H9 (cell line): ENCODE results near the gene EFS. TPM values are rescaled to one million over a fixed set of nuclear protein-coding genes. Genes with fewer than 3 reads are reported as not detected.

Experiments used
- DNase-seq: peaks from one replicate; pipeline ENCODE4 v3.0.0-alpha.2; 2017
- H2AFZ ChIP-seq: one replicate; pipeline ENCODE4 v1.6.1; 2013; ENCODE audit warnings: mild to moderate bottlenecking, low read length, control low read depth, moderate library complexity
- H2AK5ac ChIP-seq: 2 replicates; pipeline ENCODE4 v1.6.1; 2013; ENCODE audit warnings: low read length, control low read depth, mixed read lengths; ENCODE audit not compliant: insufficient read length
- H2BK120ac ChIP-seq: one replicate; pipeline ENCODE4 v1.6.1; 2013; ENCODE audit warnings: low read depth, mild to moderate bottlenecking, low read length, control low read depth, inconsistent platforms; ENCODE audit not compliant: poor library complexity, severe bottlenecking
- H2BK12ac ChIP-seq: 2 replicates; pipeline ENCODE4 v1.6.1; 2013; ENCODE audit warnings: low read length, control low read depth, mixed read lengths, low read depth; ENCODE audit not compliant: insufficient read length
- H2BK15ac ChIP-seq: 2 replicates; pipeline ENCODE4 v1.6.1; 2013; ENCODE audit warnings: low read depth, low read length, control low read depth
- H2BK20ac ChIP-seq: one replicate; pipeline ENCODE4 v1.6.1; 2013; ENCODE audit warnings: low read depth, mild to moderate bottlenecking, low read length, control low read depth, inconsistent platforms; ENCODE audit not compliant: poor library complexity, severe bottlenecking
- H2BK5ac ChIP-seq: 2 replicates; pipeline ENCODE4 v1.6.1; 2013; ENCODE audit warnings: low read length, control low read depth, mixed read lengths; ENCODE audit not compliant: insufficient read length
- H3K14ac ChIP-seq: 2 replicates; pipeline ENCODE4 v1.6.1; 2013; ENCODE audit warnings: low read length, control low read depth; ENCODE audit not compliant: insufficient read depth
- H3K18ac ChIP-seq: 2 replicates; pipeline ENCODE4 v1.6.1; 2013; ENCODE audit warnings: low read depth, mild to moderate bottlenecking, mixed read lengths, low read length, control low read depth; ENCODE audit not compliant: insufficient read length
- H3K23ac ChIP-seq: 2 replicates; pipeline ENCODE4 v1.6.1; 2013; ENCODE audit warnings: low read length, control low read depth, mixed read lengths, low read depth; ENCODE audit not compliant: insufficient read length
- H3K23me2 ChIP-seq: 2 replicates; pipeline ENCODE4 v1.6.1; 2013; ENCODE audit warnings: low read depth, mild to moderate bottlenecking, mixed read lengths, low read length, control low read depth; ENCODE audit not compliant: insufficient read length, poor library complexity, severe bottlenecking
- H3K27ac ChIP-seq: 2 replicates; pipeline ENCODE4 v1.5.1; 2013; ENCODE audit warnings: low read length, control low read depth, mixed read lengths, low read depth; ENCODE audit not compliant: insufficient read length
- H3K27me3 ChIP-seq: 2 replicates; pipeline ENCODE4 v1.6.1; 2013; ENCODE audit warnings: low read length, control low read depth, inconsistent platforms; ENCODE audit not compliant: insufficient read depth
- H3K4ac ChIP-seq: 2 replicates; pipeline ENCODE4 v1.6.1; 2013; ENCODE audit warnings: low read depth, mild to moderate bottlenecking, control low read depth, inconsistent platforms, low read length, moderate library complexity
- H3K4me1 ChIP-seq: 2 replicates; pipeline ENCODE4 v1.6.1; 2013; ENCODE audit warnings: low read length, control low read depth, inconsistent platforms; ENCODE audit not compliant: insufficient read depth
- H3K4me2 ChIP-seq: 2 replicates; pipeline ENCODE4 v1.6.1; 2013; ENCODE audit warnings: low read length, control low read depth, mixed read lengths; ENCODE audit not compliant: insufficient read length, insufficient read depth
- H3K56ac ChIP-seq: 2 replicates; pipeline ENCODE4 v1.6.1; 2013; ENCODE audit warnings: low read depth, mild to moderate bottlenecking, mixed read lengths, low read length, control low read depth; ENCODE audit not compliant: insufficient read length
- H3K79me1 ChIP-seq: 2 replicates; pipeline ENCODE4 v1.6.1; 2013; ENCODE audit warnings: low read depth, mild to moderate bottlenecking, moderate library complexity, low read length, control low read depth, inconsistent platforms; ENCODE audit not compliant: insufficient read depth, poor library complexity, severe bottlenecking
- H3K79me2 ChIP-seq: 2 replicates; pipeline ENCODE4 v1.6.1; 2013; ENCODE audit warnings: low read length, control low read depth, inconsistent platforms; ENCODE audit not compliant: insufficient read depth
- H3K9ac ChIP-seq: 2 replicates; pipeline ENCODE4 v1.6.1; 2013; ENCODE audit warnings: low read length, control low read depth, mixed read lengths; ENCODE audit not compliant: insufficient read length; ENCODE audit errors: extremely low read depth
- H3K9me3 ChIP-seq: one replicate; pipeline ENCODE4 v1.6.1; 2013; ENCODE audit warnings: low read depth, low read length, inconsistent platforms; ENCODE audit not compliant: control insufficient read depth
- H3T11ph ChIP-seq: one replicate; pipeline ENCODE4 v1.6.1; 2013; ENCODE audit warnings: mild to moderate bottlenecking, low read length, control low read depth, inconsistent platforms
- H4K20me1 ChIP-seq: one replicate; pipeline ENCODE4 v1.6.1; 2013; ENCODE audit not compliant: control insufficient read depth, insufficient read length, insufficient read depth
- H4K5ac ChIP-seq: 2 replicates; pipeline ENCODE4 v1.6.1; 2013; ENCODE audit warnings: low read depth, mild to moderate bottlenecking, mixed read lengths, low read length, control low read depth; ENCODE audit not compliant: insufficient read length
- H4K8ac ChIP-seq: replicated peaks from 2 replicates; pipeline ENCODE4 v1.6.1; 2013; ENCODE audit warnings: low read length, control low read depth, mixed read lengths, low read depth; ENCODE audit not compliant: insufficient read length
- H4K91ac ChIP-seq: 2 replicates; pipeline ENCODE4 v1.6.1; 2013; ENCODE audit warnings: low read depth, mild to moderate bottlenecking, moderate library complexity, mixed read lengths, low read length, control low read depth; ENCODE audit not compliant: insufficient read length
- H3K27ac Mint-ChIP-seq, 3 experiments: 2 replicates in 2 of 3; 3 replicates in 1 of 3; pipeline ENCODE4 v1.8.0; 2020 to 2021; ENCODE audit warnings: mixed read lengths in 3 of 3, mild to moderate bottlenecking in 1 of 3, moderate library complexity in 1 of 3
- H3K27me3 Mint-ChIP-seq: 2 replicates; pipeline ENCODE4 v1.8.0; 2021; ENCODE audit warnings: low read depth, mild to moderate bottlenecking, moderate library complexity, mixed read lengths
- H3K36me3 Mint-ChIP-seq, 3 experiments: 2 replicates in 2 of 3; 3 replicates in 1 of 3; pipeline ENCODE4 v1.8.0; 2020 to 2021; ENCODE audit warnings: low read depth in 3 of 3, mixed read lengths in 3 of 3; ENCODE audit not compliant: insufficient read depth in 1 of 3
- H3K4me1 Mint-ChIP-seq, 2 experiments: 2 replicates each; pipeline ENCODE4 v1.8.0; 2020; ENCODE audit warnings: mixed read lengths in 2 of 2
- H3K4me3 Mint-ChIP-seq, 2 experiments: 2 replicates in 1 of 2; 3 replicates in 1 of 2; pipeline ENCODE4 v1.8.0; 2020 to 2021; ENCODE audit warnings: mild to moderate bottlenecking in 2 of 2, mixed read lengths in 2 of 2, moderate library complexity in 1 of 2
- H3K9me3 Mint-ChIP-seq, 2 experiments: 2 replicates in 1 of 2; 3 replicates in 1 of 2; pipeline ENCODE4 v1.8.0; 2020; ENCODE audit warnings: mild to moderate bottlenecking in 2 of 2, mixed read lengths in 2 of 2, moderate library complexity in 1 of 2
- WGBS: extraction: QIAGEN DNeasy Blood & Tissue Kit; methylation state at CpG from one replicate; pipeline ENCODE4 v1.1.7; 2013; ENCODE audit warnings: missing lambda C conversion rate, low lambda C conversion rate, mixed read lengths; ENCODE audit not compliant: insufficient read length; ENCODE audit errors: extremely low coverage; 5-methylcytosine and 5-hydroxymethylcytosine counted together
- total RNA-seq: library from RNA; stranded (reverse); gene quantifications from 2 replicates; pipeline ENCODE4 v1.2.1, GENCODE V29; 2021
- TF ChIP-seq, protein P1 (sequence below): fragments of 200-600 bp; sonication (generic); conservative IDR thresholded peaks from 3 replicates; pipeline ENCODE4 v1.8.0; 2021; ENCODE audit warnings: antibody characterized with exemption, mild to moderate bottlenecking

Gene EFS
- total RNA-seq, 1 experiment from 2014 or later = 32.1 TPM

- no peak overlapping the region for H2BK12ac ChIP-seq
- H3K4me1 Mint-ChIP-seq = peaks cover 10 to 16% of the 10 kb centered on the region in 2 experiments
- TF ChIP-seq, protein P1, sequence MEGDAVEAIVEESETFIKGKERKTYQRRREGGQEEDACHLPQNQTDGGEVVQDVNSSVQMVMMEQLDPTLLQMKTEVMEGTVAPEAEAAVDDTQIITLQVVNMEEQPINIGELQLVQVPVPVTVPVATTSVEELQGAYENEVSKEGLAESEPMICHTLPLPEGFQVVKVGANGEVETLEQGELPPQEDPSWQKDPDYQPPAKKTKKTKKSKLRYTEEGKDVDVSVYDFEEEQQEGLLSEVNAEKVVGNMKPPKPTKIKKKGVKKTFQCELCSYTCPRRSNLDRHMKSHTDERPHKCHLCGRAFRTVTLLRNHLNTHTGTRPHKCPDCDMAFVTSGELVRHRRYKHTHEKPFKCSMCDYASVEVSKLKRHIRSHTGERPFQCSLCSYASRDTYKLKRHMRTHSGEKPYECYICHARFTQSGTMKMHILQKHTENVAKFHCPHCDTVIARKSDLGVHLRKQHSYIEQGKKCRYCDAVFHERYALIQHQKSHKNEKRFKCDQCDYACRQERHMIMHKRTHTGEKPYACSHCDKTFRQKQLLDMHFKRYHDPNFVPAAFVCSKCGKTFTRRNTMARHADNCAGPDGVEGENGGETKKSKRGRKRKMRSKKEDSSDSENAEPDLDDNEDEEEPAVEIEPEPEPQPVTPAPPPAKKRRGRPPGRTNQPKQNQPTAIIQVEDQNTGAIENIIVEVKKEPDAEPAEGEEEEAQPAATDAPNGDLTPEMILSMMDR = no peak
- no peak for DNase-seq
- H3K79me1 ChIP-seq = no peaks in the 10 kb centered on the region
- H3K23ac ChIP-seq = no peak overlapping the region
- H2BK5ac ChIP-seq = no peak overlapping the region
- H3K14ac ChIP-seq = no peak overlapping the region
- H3K27me3 Mint-ChIP-seq = peaks cover 75% of the 10 kb centered on the region
- no peak overlapping the region for H3K27ac ChIP-seq
- no peaks in the 10 kb centered on the region for H3K79me2 ChIP-seq
- no peaks in the 10 kb centered on the region for H4K20me1 ChIP-seq
- no peak overlapping the region for H3K18ac ChIP-seq
- H3K4ac ChIP-seq = no peak overlapping the region
- H2BK20ac ChIP-seq = no peak overlapping the region
- H3K4me1 ChIP-seq = no peaks in the 10 kb centered on the region
- no peak overlapping the region for H3K56ac ChIP-seq
- no CpG with 5 or more reads among the region's 1 CpG for WGBS
- H2BK120ac ChIP-seq = no peak overlapping the region
- H3K27me3 ChIP-seq = no peaks in the 10 kb centered on the region; the same call in 1 of the 2 replicates
- H2AK5ac ChIP-seq = no peak overlapping the region
- no peak overlapping the region for H4K91ac ChIP-seq
- 0 out of 5 replicates have a peak, but pooled peaks cover 0 to 1% of the 10 kb centered on the region in 2 experiments for H3K9me3 Mint-ChIP-seq
- H3K36me3 Mint-ChIP-seq = no peaks in the 10 kb centered on the region; a peak in 1 of 7 replicates
- no peak overlapping the region for H3K9ac ChIP-seq
- H4K5ac ChIP-seq = no peak overlapping the region
- H4K8ac ChIP-seq = no peak overlapping the region
- H3T11ph ChIP-seq = no peak overlapping the region
- H2AFZ ChIP-seq = no peak overlapping the region
- H3K4me2 ChIP-seq = no peak overlapping the region
- H3K9me3 ChIP-seq = no peaks in the 10 kb centered on the region
- H3K4me3 Mint-ChIP-seq = no peak overlapping the region
- no peak overlapping the region for H2BK15ac ChIP-seq
- peaks cover under 1% of the 10 kb centered on the region for H3K23me2 ChIP-seq
- no peak overlapping the region for H3K27ac Mint-ChIP-seq
Measured at GRCh38 chr14:23371865-23372264, 6.9 kb upstream of the EFS start.
